WI38 (cell line): ENCODE results near the gene SLC6A12.

Source experiments
- H3K4me3 ChIP-seq: 2 replicates; pipeline ENCODE4 v1.5.1; 2011; ENCODE audit warnings: low read depth, mild to moderate bottlenecking, control low read depth, low read length
- TF ChIP-seq, protein P1 (sequence below): IDR thresholded peaks from 2 replicates; pipeline ENCODE4 v1.5.1; 2012; ENCODE audit warnings: low read depth, mild to moderate bottlenecking, control low read depth, low read length

The SLC6A12 gene

DNA sequence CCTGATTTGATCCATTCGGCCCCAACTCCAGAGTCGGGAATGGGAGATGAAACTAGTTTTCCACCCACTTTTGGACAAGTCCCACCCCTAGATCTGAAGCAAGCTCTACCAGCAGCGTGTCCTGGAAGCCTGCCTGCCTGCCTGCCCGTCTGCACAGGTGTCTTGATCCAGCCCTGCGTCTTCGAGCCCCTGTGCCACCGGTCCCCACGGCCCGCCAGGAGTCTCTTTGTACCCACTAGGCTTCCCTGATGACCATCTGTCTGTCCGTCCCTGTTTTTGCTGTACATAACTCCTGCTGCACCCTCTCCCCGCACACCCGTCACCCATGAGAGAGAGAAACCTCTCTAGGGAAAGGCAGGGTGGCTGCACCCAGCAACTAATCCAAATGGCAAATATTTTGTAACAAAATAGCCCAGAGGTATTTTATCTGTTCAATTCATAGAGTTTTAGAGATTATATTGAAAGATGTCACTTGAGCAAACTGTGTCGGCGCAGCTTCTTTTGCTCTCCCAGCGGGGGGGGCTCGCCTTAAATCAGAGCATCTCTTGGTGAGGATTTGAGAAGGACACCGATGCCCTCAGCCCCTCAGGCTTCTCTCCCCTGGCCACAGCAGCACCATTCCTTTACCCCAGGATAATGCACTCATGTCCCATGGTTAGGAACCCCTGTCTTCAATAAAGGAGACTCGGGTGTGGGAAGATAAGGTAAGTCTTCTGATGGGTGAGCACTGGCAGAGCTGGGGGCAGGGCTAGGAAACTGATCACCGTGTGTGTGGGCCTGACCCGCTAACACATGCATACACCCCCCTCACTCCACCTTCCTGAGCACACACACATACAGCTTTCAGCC lies 35.8 kb downstream of the SLC6A12 start:
- TF ChIP-seq, protein P1, sequence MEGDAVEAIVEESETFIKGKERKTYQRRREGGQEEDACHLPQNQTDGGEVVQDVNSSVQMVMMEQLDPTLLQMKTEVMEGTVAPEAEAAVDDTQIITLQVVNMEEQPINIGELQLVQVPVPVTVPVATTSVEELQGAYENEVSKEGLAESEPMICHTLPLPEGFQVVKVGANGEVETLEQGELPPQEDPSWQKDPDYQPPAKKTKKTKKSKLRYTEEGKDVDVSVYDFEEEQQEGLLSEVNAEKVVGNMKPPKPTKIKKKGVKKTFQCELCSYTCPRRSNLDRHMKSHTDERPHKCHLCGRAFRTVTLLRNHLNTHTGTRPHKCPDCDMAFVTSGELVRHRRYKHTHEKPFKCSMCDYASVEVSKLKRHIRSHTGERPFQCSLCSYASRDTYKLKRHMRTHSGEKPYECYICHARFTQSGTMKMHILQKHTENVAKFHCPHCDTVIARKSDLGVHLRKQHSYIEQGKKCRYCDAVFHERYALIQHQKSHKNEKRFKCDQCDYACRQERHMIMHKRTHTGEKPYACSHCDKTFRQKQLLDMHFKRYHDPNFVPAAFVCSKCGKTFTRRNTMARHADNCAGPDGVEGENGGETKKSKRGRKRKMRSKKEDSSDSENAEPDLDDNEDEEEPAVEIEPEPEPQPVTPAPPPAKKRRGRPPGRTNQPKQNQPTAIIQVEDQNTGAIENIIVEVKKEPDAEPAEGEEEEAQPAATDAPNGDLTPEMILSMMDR = no peak
- H3K4me3 ChIP-seq = no peak overlapping the region

DNA sequence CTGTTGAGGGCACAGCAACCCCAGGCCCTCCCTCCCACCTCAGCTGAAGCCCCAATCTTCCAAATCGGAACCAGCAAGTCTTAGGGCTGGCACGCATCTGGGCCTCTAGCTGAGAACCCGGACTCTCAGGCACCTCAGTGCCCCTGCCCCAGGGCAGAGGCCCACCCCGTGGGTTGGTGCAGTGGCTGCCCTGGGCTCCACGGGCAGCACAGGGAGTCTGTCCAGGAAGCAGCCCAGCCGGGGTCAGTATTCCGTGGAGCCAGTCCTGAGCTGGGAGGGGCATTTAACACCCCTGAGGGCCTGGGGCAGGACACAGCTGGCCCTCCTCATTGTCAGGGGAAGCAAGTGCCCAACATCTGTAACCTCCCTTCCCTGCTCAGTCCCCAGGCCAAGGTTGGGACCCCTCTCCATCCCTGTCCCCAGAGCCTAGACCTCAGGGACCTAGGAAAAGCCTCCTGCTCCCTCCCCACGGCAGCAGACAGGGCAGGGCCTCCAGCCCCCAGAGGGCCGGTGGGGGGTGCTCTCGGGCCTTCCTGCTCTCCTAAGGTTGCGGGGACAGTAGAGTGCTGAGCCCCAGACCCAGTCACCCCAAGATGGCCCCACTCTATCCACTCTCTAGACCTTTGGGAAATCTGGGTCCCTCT lies 36.5 kb downstream of the SLC6A12 start:
- H3K4me3 ChIP-seq = no peak overlapping the region
- TF ChIP-seq, protein P1 = no peak

DNA sequence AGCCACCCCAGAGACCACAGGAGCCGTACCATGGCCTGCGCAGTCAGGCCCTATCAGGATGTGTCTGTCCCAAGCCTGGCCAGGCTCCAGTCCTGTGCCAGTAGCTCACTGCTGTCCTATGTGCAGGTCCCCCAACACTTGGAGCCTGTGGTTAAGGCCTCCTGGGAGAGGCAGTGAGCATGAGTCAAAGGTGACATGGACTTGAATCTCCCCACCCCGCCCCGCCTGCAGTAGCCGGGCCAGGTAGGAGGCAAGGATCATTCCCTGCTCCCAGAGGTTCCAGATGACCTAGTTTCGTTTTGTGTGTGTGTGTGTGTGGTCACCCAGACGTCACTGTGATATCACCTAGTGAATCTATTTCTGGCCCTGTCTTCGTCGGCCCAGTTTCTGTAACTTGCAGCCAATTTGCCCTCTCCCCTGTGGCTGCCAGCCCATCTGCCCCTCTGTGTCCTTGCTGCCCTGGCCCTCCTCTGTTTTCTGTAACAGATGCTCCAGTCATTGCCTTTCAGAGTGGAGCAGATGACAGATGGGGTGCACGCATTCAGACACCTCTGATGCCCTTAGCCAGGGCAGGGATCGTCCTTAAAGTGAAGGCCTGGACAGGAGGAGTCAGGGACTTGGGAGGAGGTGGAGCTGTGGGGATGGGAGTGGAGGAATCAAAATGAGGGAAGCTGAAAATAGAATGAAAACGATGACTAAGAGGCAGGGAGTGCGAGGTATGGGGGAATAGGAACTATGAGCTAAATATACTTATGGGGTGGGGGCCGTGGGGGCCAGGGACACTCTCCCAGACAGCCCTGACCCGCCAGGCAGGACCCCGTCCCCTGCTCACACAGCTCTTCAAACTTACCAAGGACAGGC lies 37.4 kb downstream of the SLC6A12 start:
- TF ChIP-seq, protein P1 = no peak
- no peak overlapping the region for H3K4me3 ChIP-seq

DNA sequence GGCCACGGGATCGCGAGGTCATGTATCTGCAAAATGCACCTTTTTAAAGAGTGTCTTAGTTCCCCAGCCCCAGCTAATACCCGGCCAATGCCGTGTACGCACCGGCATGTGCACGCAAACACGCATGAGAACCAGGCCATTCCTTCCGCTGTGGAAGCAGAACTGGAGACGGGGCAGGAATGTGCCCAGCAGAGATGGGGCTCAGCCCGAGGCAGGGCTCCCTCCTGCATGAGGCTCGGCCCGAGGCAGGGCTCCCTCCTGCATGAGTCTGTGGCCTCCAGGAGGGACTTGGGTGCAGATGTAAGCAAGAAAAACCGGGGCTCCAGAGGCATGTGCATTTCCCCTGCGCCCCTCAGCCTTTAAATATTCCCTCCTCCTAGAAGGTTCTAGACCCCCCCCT lies 38.2 kb downstream of the SLC6A12 start:
- TF ChIP-seq, protein P1 = no peak
- no peak overlapping the region for H3K4me3 ChIP-seq

DNA sequence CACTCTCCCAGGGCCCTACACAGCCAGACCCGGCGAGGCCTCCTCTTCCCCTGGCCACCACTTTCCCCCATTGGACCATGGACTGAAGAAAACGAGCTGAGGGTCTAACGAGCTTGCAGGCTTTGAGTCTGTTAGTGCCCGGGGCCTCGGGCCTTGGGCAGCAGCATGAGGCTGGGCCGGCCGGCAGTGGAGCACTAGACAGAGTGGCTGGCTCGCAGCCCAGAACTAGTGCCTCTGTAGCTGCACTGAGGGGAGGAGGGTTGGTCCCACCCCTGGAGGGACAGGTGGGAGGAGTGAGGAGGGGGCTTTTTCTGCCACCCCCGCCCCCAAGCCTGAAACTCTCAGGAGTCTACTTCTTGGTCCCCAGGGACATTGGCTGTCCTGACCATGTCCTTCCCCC lies 38.7 kb downstream of the SLC6A12 start:
- no peak overlapping the region for H3K4me3 ChIP-seq
- TF ChIP-seq, protein P1 = no peak

DNA sequence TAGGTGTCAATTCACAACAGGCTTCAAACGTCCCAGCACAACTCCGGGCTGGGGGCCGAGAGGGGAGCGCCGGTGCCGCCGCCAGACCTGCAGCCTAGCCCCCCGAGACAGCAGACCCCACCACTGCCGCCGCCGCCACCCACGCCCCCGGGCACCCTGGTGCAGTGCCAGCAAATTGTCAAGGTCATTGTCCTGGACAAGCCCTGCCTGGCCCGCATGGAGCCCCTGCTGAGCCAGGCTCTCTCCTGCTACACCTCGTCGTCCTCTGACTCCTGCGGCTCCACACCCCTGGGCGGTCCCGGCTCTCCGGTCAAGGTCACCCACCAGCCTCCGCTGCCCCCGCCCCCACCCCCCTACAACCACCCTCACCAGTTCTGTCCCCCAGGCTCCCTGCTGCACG lies 39.4 kb downstream of the SLC6A12 start:
- TF ChIP-seq, protein P1 = no peak
- no peak overlapping the region for H3K4me3 ChIP-seq
